Activated naive CD4-positive, alpha-beta T cell treated with anti-CD3 and anti-CD28 coated beads for 36 hours (primary cell): ENCODE measurements around the gene NFYC. TPM values are rescaled to one million over a fixed set of nuclear protein-coding genes. Genes with fewer than 3 reads are reported as not detected.

Experiments used
- CTCF ChIA-PET: fragments of 350-600 bp; sonication (Branson Sonifier 250); formaldehyde crosslinking; loops from one replicate; lab custom pipeline; 2021; ENCODE audit warnings: antibody characterized with exemption; lab: Charles Lee
- DNase-seq: peaks from one replicate; pipeline ENCODE4 v3.0.0-alpha.2; 2020
- H3K27ac Mint-ChIP-seq: one replicate; pipeline ENCODE4 v1.8.0; 2021; ENCODE audit warnings: mild to moderate bottlenecking, mixed read lengths
- H3K27me3 Mint-ChIP-seq: one replicate; pipeline ENCODE4 v1.8.0; 2021; ENCODE audit warnings: low read depth, mixed read lengths
- H3K36me3 Mint-ChIP-seq: one replicate; pipeline ENCODE4 v1.8.0; 2021; ENCODE audit warnings: low read depth, mixed read lengths
- H3K4me1 Mint-ChIP-seq: one replicate; pipeline ENCODE4 v1.8.0; 2021; ENCODE audit warnings: low read depth, mixed read lengths
- H3K4me3 Mint-ChIP-seq: one replicate; pipeline ENCODE4 v1.8.0; 2021; ENCODE audit warnings: mild to moderate bottlenecking, moderate library complexity, mixed read lengths
- H3K9me3 Mint-ChIP-seq: one replicate; pipeline ENCODE4 v1.8.0; 2021; ENCODE audit warnings: mixed read lengths
- intact Hi-C: fragments of 100-400 bp; cut with micrococcal nuclease; formaldehyde crosslinking; loops from one replicate; pipeline ENCODE4 v1.15.1; 2023
- total RNA-seq, 2 experiments: library from RNA; stranded (reverse); gene quantifications; one replicate each; pipeline ENCODE4 v1.2.3, GENCODE V29; 2021

NFYC gene
- total RNA-seq, 2 experiments from 2014 or later, result 53.5 to 63.1 TPM

GRCh38 chr1:40673452-40673851 is 18.1 kb upstream of the NFYC start:
- intact Hi-C loops, result no loop called here
- H3K36me3 Mint-ChIP-seq, result no peaks in the 10 kb centered on the region
- peaks cover 1% of the 10 kb centered on the region for H3K27me3 Mint-ChIP-seq
- H3K27ac Mint-ChIP-seq, result no peak overlapping the region
- H3K9me3 Mint-ChIP-seq, result no peaks in the 10 kb centered on the region
- CTCF ChIA-PET, result interaction anchor here (1.2 kb wide), 1 partner anchor 43 kb away, joined by 3 read pairs; no protein-coding TSS in a partner anchor
- no peak for DNase-seq
- H3K4me1 Mint-ChIP-seq, result peaks cover 2% of the 10 kb centered on the region
- no peak overlapping the region for H3K4me3 Mint-ChIP-seq

- Mint-ChIP-seq H3K36me3 (no peaks in the 10 kb centered on the region), H3K9me3 (no peaks in the 10 kb centered on the region), H3K27ac (no peak overlapping the region), H3K27me3 (peaks cover 1% of the 10 kb centered on the region), H3K4me3 (no peak overlapping the region), H3K4me1 (no peaks in the 10 kb centered on the region)
- intact Hi-C loops, result no loop called here
- CTCF ChIA-PET, result interaction anchor here (0.6 to 0.8 kb wide), 2 partner anchors 26 to 74 kb away, joined by 3 read pairs; no protein-coding TSS in a partner anchor
- no peak for DNase-seq
These were observed 15.0 kb upstream of the NFYC start for GRCh38 chr1:40676501-40676900.

GRCh38 chr1:40679165-40679953 is 12.1 kb upstream of the NFYC start:
- Mint-ChIP-seq H3K9me3 (no peaks in the 10 kb centered on the region), H3K4me3 (no peak overlapping the region), H3K27ac (no peak overlapping the region), H3K36me3 (no peaks in the 10 kb centered on the region), H3K4me1 (no peaks in the 10 kb centered on the region), H3K27me3 (peaks cover 1% of the 10 kb centered on the region)
- intact Hi-C loops, result no loop called here
- DNase-seq, result no peak
- CTCF ChIA-PET, result interaction anchor here (0.7 to 1.3 kb wide), 4 partner anchors 10 to 274 kb away, joined by 3 read pairs; no protein-coding TSS in a partner anchor

GRCh38 chr1:40684669-40685068 is 6.8 kb upstream of the NFYC start:
- CTCF ChIA-PET, result interaction anchor here (1.5 to 1.6 kb wide), 2 partner anchors 16 to 90 kb away, joined by 4 to 9 read pairs; no protein-coding TSS in a partner anchor
- no peak for DNase-seq
- Mint-ChIP-seq H3K36me3 (peaks cover 13% of the 10 kb centered on the region), H3K27me3 (no peaks in the 10 kb centered on the region), H3K4me3 (no peak overlapping the region), H3K27ac (no peak overlapping the region), H3K4me1 (peaks cover under 1% of the 10 kb centered on the region), H3K9me3 (no peaks in the 10 kb centered on the region)
- intact Hi-C loops, result no loop called here

GRCh38 chr1:40687059-40687458 is 4.4 kb upstream of the NFYC start:
- Mint-ChIP-seq H3K4me3 (no peak overlapping the region), H3K4me1 (peaks cover 15% of the 10 kb centered on the region), H3K9me3 (no peaks in the 10 kb centered on the region), H3K36me3 (peaks cover 17% of the 10 kb centered on the region), H3K27ac (no peak overlapping the region), H3K27me3 (no peaks in the 10 kb centered on the region)
- intact Hi-C loops, result no loop called here
- DNase-seq, result no peak
- CTCF ChIA-PET, result interaction anchor here (0.7 kb wide), 1 partner anchor 386 kb away, joined by 3 read pairs; no protein-coding TSS in a partner anchor

- Mint-ChIP-seq H3K27me3 (no peaks in the 10 kb centered on the region), H3K4me3 (no peak overlapping the region), H3K27ac (no peak overlapping the region), H3K9me3 (no peaks in the 10 kb centered on the region), H3K4me1 (peaks cover 19% of the 10 kb centered on the region), H3K36me3 (peaks cover 21% of the 10 kb centered on the region)
- intact Hi-C loops, result no loop called here
- CTCF ChIA-PET, result interaction anchor here (0.7 kb wide), 1 partner anchor 387 kb away, joined by 3 read pairs; no protein-coding TSS in a partner anchor
- no peak for DNase-seq
These were observed 3.8 kb upstream of the NFYC start for GRCh38 chr1:40687661-40688060.

- Mint-ChIP-seq H3K36me3 (peaks cover 26% of the 10 kb centered on the region), H3K4me1 (peaks cover 40% of the 10 kb centered on the region), H3K27me3 (no peaks in the 10 kb centered on the region), H3K9me3 (no peaks in the 10 kb centered on the region), H3K27ac (peak overlapping the region; percentile 69), H3K4me3 (no peak overlapping the region)
- intact Hi-C loops, result loop anchor here (2.0 to 10.0 kb wide), 8 partner anchors 157 to 1765 kb away; partner anchors contain the start of genes CAP1, CITED4, CTPS1 and PPCS
- DNase-seq, result no peak
- CTCF ChIA-PET, result interaction anchor here (0.7 to 1.4 kb wide), 6 partner anchors 8 to 86 kb away, joined by 3 to 6 read pairs (median 4); no protein-coding TSS in a partner anchor
These were observed 1.8 kb upstream of the NFYC start for GRCh38 chr1:40689737-40690136.

- intact Hi-C loops, result loop anchor here (1.0 to 10.0 kb wide), 11 partner anchors 51 to 1764 kb away; partner anchors contain the start of genes CAP1, CITED4, CTPS1 and PPCS
- H3K27me3 Mint-ChIP-seq, result no peaks in the 10 kb centered on the region
- CTCF ChIA-PET, result interaction anchor here (0.6 to 1.5 kb wide), 10 partner anchors 10 to 418 kb away, joined by 3 to 8 read pairs (median 4); no protein-coding TSS in a partner anchor
- no peaks in the 10 kb centered on the region for H3K9me3 Mint-ChIP-seq
- peaks cover 23% of the 10 kb centered on the region for H3K36me3 Mint-ChIP-seq
- H3K27ac Mint-ChIP-seq, result peak overlapping the region; percentile 96
- peak; percentile 28 for DNase-seq
- peaks cover 43% of the 10 kb centered on the region for H3K4me1 Mint-ChIP-seq
- H3K4me3 Mint-ChIP-seq, result peak overlapping the region; percentile 97
These were observed 550 bp upstream of the NFYC start for GRCh38 chr1:40690771-40691537.

- intact Hi-C loops, result loop anchor here (1.0 to 10.0 kb wide), 9 partner anchors 17 to 1762 kb away; partner anchors contain the start of genes CAP1, PPCS, RIMS3 and RLF
- Mint-ChIP-seq H3K4me1 (peaks cover 58% of the 10 kb centered on the region), H3K27ac (peak overlapping the region; percentile 96), H3K27me3 (no peaks in the 10 kb centered on the region), H3K4me3 (peak overlapping the region; percentile 97), H3K9me3 (no peaks in the 10 kb centered on the region), H3K36me3 (peaks cover 17% of the 10 kb centered on the region)
- no peak for DNase-seq
- CTCF ChIA-PET, result interaction anchor here (0.8 to 1.5 kb wide), 4 partner anchors 9 to 80 kb away, joined by 3 to 6 read pairs (median 4); no protein-coding TSS in a partner anchor
These were observed 958 bp downstream of the NFYC start for GRCh38 chr1:40692429-40692895.

GRCh38 chr1:40693425-40693824 is 1.9 kb downstream of the NFYC start:
- Mint-ChIP-seq H3K4me3 (peak overlapping the region; percentile 97), H3K27me3 (no peaks in the 10 kb centered on the region), H3K9me3 (no peaks in the 10 kb centered on the region), H3K4me1 (peaks cover 64% of the 10 kb centered on the region), H3K27ac (peak overlapping the region; percentile 9), H3K36me3 (peaks cover 14% of the 10 kb centered on the region)
- DNase-seq, result no peak
- CTCF ChIA-PET, result interaction anchor here (0.8 to 1.0 kb wide), 3 partner anchors 10 to 79 kb away, joined by 3 to 4 read pairs (median 3); no protein-coding TSS in a partner anchor
- intact Hi-C loops, result loop anchor here (5.0 to 10.0 kb wide), 6 partner anchors 161 to 1761 kb away; partner anchors contain the start of genes CAP1, PPCS, RLF and ZMYND12

GRCh38 chr1:40694353-40694874 is 2.9 kb downstream of the NFYC start:
- Mint-ChIP-seq H3K9me3 (no peaks in the 10 kb centered on the region), H3K4me1 (peaks cover 74% of the 10 kb centered on the region), H3K27ac (peak overlapping the region; percentile 27), H3K36me3 (peaks cover 15% of the 10 kb centered on the region), H3K27me3 (no peaks in the 10 kb centered on the region), H3K4me3 (no peak overlapping the region)
- intact Hi-C loops, result loop anchor here (5.0 to 10.0 kb wide), 6 partner anchors 162 to 1760 kb away; partner anchors contain the start of genes CAP1, PPCS, RLF and ZMYND12
- CTCF ChIA-PET, result interaction anchor here (0.7 kb wide), 2 partner anchors 12 to 15 kb away, joined by 3 to 5 read pairs; no protein-coding TSS in a partner anchor
- DNase-seq, result no peak
